ENCODE results near the gene SMS.
"Not testable (repeated sequence)": the region's sequence is repeated elsewhere in the genome, so short reads cannot be mapped to it uniquely, and the experiment has no call there.

The SMS gene

DNA sequence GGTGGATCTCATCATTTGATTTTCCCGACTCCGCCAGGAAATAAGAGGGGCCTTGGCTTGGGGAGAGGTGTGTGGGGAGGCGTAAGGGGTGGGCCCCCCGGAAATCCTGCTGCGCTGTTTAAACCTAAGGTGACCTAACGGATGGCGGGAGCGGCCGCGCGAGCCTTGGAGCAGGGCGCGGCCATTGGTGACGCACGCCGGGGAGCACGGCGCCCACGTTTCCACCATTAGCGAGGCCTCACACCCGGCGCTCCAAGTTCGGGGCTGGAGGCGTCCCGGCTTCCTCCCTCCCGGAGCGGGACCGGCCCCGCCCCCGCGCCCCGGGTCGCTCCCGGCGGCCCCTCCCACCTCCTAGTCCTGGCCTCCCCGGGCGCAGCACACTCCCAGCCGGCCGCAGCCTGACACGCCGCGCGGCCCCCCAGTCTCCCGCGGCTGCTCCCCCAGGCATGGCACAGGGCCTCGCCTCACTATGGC, at the start of gene SMS:
TSS of gene SMS (plus strand) at position 354 of the 474 bp plus-strand sequence. CDS start at position 470, 116 bp downstream.
- peak; percentile 48 for DNase-seq

DNA sequence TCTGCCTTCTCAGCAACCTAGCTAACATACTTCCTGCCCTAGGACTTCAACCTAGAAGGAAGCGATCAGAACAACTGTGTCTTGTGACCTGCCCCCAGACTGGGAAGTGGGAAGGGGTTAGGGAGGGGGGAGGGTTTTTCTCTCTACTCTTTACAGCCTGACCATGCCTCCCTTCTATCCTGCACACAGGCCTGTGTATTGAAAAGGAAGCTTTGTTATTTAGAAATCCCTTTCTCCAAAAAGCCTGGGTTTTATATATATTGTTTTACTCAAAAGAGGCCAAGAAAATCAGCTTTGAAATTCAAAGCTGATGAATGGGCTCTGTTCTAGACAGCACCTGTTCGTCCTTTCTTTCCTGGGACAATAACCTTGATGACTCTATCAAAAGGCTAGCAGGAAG, 35.2 kb upstream of the SMS start:
- no peak for DNase-seq

DNA sequence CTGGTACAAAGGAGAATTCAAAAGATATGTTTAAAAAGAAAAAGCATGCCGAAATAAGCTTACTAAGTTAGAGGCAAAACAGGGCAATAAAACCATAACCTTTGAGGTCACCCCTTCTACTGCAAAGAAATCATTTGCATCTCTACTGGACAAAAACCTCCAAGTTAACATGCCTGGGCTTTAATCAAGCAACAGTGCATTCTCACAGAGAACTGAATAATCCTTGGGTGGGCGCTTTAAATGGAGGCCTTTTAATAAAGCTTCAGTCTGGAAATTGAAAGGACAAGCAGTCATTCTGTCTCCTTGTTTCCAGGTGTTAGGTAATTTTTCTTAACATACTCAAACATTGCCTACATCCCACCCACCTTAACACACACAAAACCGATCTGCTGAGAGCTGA, 34.6 kb upstream of the SMS start:
- DNase-seq = no peak

DNA sequence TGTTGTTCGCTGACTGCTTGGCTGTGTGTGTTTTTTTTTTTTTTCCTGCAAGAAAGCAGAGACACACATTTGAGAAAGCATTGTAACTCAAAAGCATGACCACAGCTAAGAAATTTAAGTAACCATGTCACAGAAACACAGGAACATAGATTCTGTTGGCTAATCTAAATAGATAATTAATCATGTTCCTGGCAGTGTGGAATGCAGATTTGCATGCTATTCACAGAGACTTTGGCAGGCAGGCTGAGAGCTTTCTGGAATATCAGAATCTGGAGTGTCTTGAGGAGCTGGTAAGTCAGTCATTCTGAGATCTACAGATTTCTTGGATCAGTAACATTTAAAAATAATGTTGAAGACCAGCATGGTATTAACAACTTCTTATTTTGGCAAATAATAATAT, 33.2 kb upstream of the SMS start:
- no peak for DNase-seq

DNA sequence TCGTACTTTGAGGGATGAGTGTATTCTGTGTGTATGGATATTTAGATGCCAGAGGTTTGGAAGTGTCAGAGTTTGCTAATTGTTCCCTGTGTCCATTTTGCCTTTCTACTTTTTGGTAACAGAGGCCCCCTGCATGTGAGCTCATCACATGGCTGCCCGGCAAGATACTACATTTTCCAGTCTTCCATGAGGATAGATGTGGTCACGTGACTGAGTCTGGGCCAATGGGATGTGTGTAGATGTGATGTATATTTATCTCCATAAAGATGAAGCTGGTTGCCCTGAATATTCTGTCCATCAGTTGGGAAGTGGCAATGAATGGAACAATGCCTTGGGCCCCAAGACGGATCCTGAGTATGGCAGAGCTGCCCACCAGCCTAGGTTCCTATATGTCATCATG, 29.0 kb upstream of the SMS start:
- DNase-seq = no peak

DNA sequence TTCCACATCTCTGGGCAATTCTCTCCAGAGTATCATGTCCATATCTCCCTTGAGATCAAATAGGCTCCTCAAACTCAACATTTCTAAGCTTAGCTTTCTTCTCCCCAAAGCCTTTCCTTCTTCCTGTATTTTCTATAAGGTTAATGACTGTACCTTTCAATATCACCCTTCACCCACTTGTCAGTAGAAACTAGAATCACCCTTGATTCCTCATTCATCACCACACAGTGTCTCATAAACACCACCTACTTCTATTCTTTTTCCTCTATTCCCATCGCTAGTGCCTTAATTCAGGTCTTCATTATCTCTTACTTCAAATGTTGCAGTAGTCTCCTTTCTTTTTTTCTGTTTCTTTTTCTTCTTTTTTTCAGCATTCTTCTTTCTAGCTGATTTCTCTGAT, 28.3 kb upstream of the SMS start:
- no peak for DNase-seq

DNA sequence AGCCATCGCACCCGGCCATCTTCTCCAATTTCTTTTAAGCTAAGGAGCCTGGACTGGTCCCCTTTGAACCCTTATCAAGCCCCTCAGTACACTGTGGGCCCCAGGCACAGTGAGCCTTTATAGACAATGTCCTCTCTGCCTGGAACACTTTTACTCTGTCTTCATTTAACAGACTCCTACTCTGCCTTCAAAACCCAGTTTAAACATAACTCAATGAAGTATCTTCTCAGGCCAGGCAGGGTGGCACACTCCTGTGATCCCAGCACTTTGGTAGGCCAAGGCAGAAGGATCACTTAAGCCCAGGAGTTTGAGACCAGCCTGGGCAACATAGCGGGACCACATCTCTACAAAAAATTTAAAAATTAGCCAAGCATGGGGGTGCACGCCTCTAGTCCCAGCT, 27.5 kb upstream of the SMS start:
- no peak for DNase-seq

DNA sequence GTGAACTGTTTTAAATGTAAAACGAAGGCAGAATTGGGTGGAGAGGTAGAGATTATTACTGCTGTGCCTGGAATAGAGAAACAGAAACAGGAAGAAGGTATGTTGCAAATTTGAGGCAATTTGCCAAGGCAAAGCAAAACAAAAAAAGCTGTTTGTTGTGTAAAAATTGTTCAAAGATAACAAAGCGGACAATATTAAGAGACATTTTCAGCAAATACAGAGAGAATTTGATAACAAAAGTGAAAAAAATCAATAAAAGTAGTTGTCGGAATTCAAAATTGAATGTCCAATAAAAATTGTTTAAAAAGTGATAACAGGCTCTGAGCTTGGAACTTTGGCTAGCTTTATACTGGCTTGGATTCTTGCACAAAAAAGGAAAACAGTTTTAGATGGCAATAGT, 14.4 kb upstream of the SMS start:
- DNase-seq = no peak

DNA sequence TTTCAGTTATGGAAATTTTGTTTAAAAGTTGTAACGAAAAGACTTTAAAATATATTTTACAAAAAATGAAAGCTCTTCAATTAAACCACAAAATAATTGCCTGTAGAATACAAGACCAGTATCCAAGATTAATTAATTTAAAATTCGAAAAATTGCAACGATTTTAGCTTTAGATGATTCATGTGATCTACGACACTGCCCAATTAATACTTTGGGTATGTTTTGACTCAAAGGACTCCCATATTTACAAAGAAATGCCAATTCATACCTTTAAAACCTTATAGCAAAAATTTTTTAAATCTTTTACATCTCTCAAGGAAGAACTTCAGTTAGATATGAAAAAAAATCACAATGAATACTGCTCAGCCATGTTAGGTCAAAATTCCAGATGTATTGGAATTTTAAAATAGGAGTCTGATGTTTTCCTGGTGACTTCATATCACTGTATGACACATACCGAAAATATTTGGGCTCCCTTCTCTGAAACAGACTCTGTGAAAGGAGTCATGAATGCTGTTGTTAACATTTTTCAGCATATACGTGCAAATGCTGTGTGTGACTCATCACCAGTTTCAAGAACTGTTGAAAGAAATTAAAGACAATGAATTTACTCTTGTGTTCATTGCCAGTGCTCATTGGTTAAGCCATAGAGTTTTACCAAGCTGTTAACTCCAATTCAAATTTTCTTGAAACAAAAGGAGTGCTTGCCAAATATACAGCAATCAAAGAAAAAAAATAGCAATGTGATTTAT, 13.8 kb upstream of the SMS start:
- no peak for DNase-seq

DNA sequence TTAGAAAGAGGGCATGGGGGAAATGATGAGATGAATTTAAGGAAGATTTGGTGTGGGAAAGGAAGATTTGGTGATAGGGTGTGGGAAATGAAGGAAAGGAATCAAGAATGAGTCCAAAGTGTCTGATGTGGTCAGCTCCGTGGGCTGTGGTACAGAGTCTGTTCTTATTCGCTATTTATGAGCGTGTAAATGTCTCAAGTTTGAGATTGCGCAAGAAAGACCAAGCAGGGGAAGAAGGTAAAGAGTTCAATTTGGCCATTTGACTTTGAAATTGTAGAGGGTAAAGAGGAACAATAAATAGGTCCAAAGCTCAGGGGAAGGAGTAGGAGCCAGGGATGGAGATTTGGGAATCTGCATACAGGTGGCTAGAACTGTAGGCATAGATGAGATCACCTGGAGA, 11.3 kb upstream of the SMS start:
- no peak for DNase-seq

DNA sequence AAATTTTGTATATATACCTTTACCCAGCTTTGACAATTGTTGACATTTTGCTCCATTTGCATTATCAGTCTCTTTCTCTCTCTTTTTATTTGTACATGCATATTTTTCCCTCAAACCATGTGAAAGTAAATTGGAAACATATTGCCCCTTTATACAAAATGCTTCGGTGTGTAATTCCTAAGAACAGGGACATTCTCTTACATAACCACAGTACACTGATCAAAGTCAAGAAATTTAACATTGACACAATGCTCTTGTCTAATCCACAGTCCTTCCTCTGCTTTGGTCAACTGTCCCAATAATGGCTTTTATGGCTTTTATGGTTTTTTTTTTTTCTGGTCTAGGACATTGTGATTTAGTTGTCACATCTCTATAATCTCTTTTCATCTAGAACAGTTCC, 9.5 kb upstream of the SMS start:
- no peak for DNase-seq

DNA sequence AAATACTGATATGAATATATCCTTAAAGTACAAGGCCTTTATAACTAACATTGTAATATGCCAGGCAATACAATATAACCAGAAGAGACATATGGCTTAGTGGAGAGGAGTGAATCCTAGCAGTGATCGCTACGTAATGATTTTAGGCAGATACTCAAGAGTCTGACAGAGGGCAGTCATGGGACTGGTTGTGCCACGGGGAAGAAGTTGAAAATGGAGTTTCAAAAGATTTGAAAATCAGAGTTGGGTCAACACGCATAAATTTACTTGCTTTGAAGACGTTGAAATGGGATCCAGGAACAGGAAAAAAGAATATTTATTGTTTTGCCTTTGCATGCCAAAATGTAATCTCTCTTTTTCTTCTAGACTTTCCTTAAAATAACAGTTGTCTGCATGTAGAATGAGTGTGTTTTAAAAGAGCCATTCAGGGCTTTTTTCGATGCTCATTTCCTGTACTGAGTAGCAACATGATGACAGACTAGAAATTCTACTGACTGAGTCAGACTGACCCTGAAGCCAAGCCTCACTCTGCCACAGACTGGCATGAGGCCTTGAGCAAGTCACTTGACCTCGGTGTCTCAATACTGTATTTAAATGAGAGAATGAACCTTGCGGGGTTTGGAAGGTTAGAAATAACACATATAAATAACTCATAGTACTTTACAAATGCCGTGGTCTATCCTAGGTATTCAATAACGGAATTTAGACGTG, 8.1 kb upstream of the SMS start:
- DNase-seq = peak; percentile 39

DNA sequence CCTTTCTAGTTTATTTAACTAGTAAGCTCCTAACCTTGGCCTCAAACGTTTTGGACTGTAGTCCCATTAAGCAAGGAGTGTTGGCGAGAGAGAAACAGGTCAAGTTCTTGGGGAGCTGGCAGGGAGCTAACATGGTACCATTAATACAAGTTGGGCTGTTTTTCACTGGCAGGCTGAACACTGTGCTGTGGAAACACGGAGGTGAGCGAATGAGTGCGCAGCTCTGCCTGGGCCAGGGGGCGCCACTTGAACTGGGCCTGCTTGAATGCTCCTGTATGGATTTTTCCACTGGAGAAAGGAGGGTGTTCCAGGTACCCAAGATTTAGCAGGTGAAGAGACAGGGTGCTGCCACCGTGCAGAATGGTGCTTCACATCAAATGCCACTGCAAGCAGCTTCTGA, 7.4 kb upstream of the SMS start:
- DNase-seq = no peak

DNA sequence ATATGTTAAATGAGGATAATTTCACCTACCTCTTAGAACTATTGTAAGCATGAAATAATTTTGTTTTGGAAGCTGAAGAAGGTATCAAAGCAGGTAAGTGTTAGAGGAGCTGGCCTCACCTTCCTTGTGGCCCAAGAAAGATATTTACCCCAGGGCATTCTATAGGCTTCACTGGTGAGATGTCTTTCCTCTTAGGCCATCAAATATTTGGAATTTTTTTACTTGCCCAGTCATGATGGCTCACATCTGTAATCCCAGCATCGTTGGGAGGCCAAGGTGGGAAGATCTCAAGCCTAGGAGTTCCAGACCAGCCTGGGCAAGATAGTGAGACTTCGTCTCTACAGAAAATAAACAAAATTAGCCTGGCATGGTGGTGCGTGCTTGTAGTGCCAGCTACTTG, 6.1 kb upstream of the SMS start:
- DNase-seq = no peak

DNA sequence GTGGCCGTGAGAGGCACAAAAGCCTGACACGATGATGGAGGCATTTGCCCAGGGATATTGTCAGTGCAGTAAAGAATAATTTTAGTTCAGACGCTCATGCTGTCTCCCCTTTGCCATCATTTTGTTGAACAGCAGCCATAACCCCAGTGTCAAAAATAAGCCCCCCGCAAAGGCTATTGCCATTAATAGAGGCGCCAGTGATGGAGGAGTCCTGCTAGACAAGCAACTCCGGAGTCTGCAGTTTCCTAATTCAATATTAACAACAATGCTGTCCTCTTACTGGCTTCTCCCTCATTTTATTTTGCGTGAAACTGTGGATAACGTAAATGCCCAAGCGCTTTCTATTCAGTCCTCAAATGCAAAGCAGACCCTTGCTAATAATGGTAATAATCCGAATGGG, 603 bp upstream of the SMS start:
- DNase-seq = no peak

DNA sequence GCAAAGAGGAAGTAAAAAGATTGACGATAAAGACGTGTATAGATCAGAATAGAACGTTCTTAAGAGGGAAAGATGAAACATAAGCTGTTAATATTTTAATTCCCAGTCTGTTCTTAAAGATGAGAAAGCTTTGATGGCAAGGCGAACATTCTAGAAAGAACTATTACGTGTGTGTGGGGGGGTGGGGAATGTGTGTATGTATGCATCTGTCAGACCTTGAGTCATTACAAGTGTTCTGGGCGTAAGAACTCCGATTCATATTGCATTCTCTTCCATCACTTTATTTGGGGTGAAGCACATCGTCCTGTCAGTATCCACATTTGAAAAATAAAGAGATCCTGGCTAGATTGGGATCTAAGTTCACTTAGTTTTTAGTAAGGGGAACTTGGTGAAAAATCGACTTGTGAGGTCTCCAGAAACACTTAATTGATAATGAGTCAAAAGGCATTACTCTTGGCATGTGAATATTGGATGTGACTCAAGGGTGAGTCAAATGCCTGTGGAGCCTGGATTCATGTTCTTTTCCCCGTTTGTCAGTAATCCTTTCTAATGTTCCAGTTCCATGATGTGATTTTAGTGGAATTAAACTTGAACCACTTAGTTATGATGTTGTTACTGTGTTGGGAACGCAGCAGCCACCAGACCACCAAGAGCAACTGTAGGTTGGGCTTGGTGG, 3.1 kb downstream of the SMS start:
- no peak for DNase-seq

DNA sequence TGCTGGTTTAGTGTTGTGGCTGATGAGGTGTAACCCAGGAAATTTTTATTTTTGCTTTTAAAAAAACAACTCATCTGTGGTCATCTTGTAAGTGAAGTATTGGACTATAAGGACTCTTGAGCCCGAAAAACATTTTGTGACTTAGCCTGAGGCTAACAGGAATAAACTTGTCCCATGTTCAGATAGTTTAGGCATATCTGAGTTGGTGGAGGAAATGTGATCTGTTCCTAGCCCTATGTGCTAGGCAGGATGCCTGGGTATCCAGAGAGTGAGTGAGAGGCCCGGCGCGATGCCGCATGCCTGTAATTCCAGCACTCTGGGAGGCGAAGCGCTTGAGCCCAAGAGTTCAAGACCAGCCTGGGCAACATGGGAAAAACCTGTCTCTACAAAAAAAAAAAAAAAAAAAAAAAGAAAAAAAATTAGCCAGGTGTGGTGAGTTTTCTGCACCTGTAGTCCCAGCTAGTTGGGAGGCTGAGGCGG, 3.7 kb downstream of the SMS start:
- no peak for DNase-seq

DNA sequence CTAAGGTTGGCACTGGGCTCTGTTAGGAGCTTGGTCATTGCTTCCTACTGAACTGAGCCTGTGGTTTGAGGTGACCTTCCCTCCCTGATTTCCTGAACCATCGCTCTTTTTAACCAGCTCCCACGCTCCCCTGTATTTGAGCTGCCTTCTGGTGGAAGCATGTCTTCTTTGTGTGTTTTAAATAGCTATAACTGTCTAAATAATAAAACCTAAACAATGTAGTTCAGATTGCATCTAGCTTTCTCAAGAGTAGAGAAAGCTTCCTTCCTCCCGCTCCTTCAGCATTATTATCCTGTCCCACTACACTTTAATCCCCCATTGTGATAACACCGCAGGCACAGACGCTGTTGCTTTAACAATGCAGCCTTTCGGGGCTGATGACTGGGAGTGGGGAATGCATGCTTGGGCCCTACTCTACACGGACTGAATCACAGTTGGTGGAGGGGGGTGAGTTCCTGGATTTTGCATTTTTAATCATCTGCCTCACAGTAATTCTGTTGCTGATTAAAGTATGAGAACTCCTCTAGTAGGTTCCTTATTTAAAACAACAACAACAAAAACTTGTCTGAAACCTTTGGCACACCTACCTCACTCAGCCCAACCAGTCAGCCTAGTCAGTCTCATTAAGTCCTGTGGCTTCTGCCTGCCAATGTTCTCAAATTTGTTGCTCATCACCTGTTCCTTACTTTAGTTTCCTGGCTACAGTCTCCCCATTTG, 6.6 kb downstream of the SMS start:
- no peak for DNase-seq

DNA sequence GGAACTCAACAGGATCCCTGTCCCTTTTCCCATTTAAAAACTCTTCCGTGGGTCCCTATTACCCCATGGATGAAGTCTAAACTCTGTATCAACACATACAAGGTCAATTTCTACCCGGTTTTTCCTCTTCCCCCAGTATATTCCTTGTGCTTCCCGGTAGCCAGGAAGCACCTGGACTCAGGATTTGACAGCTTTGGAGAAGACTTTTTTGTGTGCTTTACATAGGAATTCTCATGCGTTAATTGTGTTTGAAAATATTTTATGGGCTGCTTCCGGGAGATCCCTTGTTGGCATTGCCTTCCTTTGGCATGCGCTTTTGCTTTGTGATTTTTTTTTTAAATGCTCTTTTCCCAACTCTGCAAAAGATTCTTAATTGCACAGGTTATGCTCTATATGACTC, 7.2 kb downstream of the SMS start:
- DNase-seq = no peak

DNA sequence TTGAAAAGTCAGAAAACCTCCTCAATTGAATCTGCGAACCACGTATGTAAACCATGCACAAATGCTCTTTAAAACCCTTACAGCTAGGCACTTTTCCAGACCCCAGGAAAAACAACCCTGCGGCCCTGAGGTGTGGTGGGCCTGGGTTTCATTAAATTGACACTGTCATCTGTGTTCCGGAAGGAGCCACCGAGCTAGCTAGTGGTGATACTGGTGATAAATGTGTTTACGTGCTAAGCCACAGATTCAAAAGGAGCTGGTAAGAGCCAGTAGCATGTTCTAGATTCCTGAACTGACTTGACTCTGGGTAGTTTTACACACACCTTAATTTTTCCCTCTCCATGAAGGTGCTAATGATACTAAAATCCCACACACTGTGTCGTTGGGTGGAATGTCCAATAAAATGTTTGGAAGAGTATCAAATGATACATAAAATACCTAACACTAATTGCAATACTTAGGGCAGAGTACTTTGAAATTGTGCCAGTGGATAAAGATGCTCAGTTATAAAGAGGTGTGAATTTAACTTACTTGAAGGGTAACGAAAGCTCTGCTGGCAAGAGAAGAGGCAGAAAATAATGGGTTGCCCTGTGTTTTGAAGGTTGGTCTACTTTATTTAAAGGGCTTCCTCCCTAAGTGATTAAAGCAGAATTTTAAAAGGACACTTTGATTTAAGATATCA, 8.5 kb downstream of the SMS start:
- DNase-seq = no peak

DNA sequence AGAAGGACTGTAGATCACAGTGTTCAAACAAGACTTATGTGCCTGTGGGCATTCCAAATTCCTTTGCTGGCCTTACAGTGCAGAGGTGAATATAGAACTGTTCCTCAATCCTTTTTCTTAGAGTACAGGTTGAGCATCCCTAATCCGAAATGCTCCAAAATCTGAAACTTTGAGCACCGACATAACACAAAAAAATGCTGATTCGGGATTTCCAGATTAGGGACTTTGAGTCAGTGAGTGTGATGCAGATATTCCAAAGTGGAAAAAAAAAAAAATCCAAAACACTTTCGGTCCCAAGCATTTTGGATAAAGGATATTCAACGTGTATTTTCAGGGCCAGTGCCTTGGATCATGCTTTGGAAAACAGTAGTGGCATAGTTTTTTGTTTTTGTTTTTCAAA, 9.2 kb downstream of the SMS start:
- DNase-seq = no peak

DNA sequence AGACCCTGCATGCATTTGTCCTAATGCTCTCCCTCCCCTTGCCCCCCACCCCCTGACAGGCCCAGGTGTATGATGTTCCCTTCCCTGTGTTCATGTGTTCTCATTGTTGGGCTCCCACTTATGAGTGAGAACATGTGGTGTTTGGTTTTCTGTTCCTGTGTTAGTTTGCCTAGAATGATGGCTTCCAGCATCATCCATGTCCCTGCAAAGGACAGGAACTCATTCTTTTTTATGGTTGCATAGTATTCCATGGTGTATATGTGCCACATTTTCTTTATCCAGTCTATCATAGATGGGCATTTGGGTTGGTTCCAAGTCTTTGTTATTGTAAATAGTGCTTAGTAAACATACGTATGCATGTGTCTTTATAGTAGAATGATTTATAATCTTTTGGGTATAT, 10.0 kb downstream of the SMS start:
- not testable (repeated sequence) for DNase-seq

DNA sequence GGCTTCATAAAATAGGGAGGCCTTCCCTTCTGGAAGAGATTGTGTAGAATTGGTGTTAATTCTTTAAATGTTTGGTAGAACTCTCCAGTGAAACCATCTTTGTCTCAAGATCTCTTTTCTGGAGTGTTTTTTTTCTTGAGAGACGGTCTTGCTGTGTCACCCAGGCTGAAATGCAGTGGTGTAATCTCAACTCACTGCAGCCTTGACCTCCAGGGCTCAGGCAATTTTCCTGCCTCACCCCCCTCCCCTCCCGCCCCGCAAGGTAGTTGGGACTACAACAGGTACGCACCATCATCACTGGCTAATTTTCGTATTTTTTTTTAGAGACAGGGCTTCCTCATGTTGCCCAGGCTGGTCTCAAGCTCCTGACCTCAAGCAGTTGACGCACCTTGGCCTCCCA, 12.1 kb downstream of the SMS start:
- DNase-seq = no peak

All from CD4-positive, alpha-beta T cell treated with Interferon gamma for 1 hour (primary cell).